Endodermal cell (in vitro differentiated cells): ENCODE measurements around the gene CDH18. TPM values are rescaled to one million over a fixed set of nuclear protein-coding genes. Genes with fewer than 3 reads are reported as not detected.

Source experiments
- DNase-seq: peaks from one replicate; pipeline ENCODE4 v3.0.0-alpha.2; 2017
- H3K27ac ChIP-seq: 2 replicates; pipeline ENCODE4 v1.5.1; 2013; ENCODE audit warnings: mild to moderate bottlenecking, low read depth, low read length, moderate library complexity
- H3K27me3 ChIP-seq: 2 replicates; pipeline ENCODE4 v1.6.1; 2013; ENCODE audit warnings: mild to moderate bottlenecking, low read length, moderate library complexity; ENCODE audit not compliant: insufficient read depth, control insufficient read depth, poor library complexity, severe bottlenecking
- H3K36me3 ChIP-seq: 2 replicates; pipeline ENCODE4 v1.7.0; 2013; ENCODE audit warnings: mild to moderate bottlenecking, low read length, moderate library complexity; ENCODE audit not compliant: control insufficient read depth, insufficient read depth
- H3K4me1 ChIP-seq: one replicate; pipeline ENCODE4 v1.7.0; 2013; ENCODE audit warnings: low read length; ENCODE audit not compliant: control insufficient read depth, insufficient read depth
- H3K4me3 ChIP-seq: 2 replicates; pipeline ENCODE4 v1.5.1; 2013; ENCODE audit warnings: mild to moderate bottlenecking, low read length, moderate library complexity
- H3K9ac ChIP-seq: 2 replicates; pipeline ENCODE4 v1.6.1; 2013; ENCODE audit warnings: mild to moderate bottlenecking, low read length, moderate library complexity; ENCODE audit not compliant: poor library complexity, severe bottlenecking; ENCODE audit errors: extremely low read depth
- H3K9me3 ChIP-seq: 2 replicates; pipeline ENCODE4 v1.6.1; 2013; ENCODE audit warnings: mild to moderate bottlenecking, low read length, moderate library complexity; ENCODE audit not compliant: control insufficient read depth
- H3K27ac Mint-ChIP-seq: 2 replicates; pipeline ENCODE4 v1.8.0; 2020; ENCODE audit warnings: mixed read lengths
- H3K27me3 Mint-ChIP-seq: 2 replicates; pipeline ENCODE4 v1.8.0; 2021; ENCODE audit warnings: mild to moderate bottlenecking, mixed read lengths; ENCODE audit not compliant: insufficient read depth
- H3K36me3 Mint-ChIP-seq: 2 replicates; pipeline ENCODE4 v1.8.0; 2020; ENCODE audit warnings: low read depth, mixed read lengths
- H3K4me1 Mint-ChIP-seq: 2 replicates; pipeline ENCODE4 v1.8.0; 2020; ENCODE audit warnings: mixed read lengths
- H3K4me3 Mint-ChIP-seq: 2 replicates; pipeline ENCODE4 v1.8.0; 2020; ENCODE audit warnings: mild to moderate bottlenecking, moderate library complexity, mixed read lengths
- H3K9me3 Mint-ChIP-seq: 2 replicates; pipeline ENCODE4 v1.8.0; 2020; ENCODE audit warnings: mild to moderate bottlenecking, mixed read lengths
- WGBS, 2 experiments: methylation state at CpG; one replicate each; pipeline versions ENCODE4 v1.1.5 to v1.1.7; 2013; ENCODE audit warnings: missing lambda C conversion rate in 2 of 2, mixed read lengths in 1 of 2; ENCODE audit not compliant: insufficient coverage in 1 of 2, insufficient read length in 1 of 2; 5-methylcytosine and 5-hydroxymethylcytosine counted together
- total RNA-seq, 2 donors: library from RNA; stranded (reverse); fragmentation: NEBNext Ultra II Directional in 1 of 2; extraction: Animal tissue kit (Norgen Biotek cat#: 25700) in 1 of 2; gene quantifications; 2 replicates in 1 of 2; 3 replicates in 1 of 2; pipeline ENCODE4 v1.2.1, GENCODE V29; 2021
- TF ChIP-seq, protein P1 (sequence below): fragments of 200-600 bp; sonication (generic); conservative IDR thresholded peaks from 2 replicates; pipeline ENCODE4 v1.5.0; 2021; ENCODE audit warnings: antibody characterized with exemption, mild to moderate bottlenecking

The CDH18 gene
- total RNA-seq, 2 donors from 2014 or later, result 0.22 TPM; not detected in 1

DNA sequence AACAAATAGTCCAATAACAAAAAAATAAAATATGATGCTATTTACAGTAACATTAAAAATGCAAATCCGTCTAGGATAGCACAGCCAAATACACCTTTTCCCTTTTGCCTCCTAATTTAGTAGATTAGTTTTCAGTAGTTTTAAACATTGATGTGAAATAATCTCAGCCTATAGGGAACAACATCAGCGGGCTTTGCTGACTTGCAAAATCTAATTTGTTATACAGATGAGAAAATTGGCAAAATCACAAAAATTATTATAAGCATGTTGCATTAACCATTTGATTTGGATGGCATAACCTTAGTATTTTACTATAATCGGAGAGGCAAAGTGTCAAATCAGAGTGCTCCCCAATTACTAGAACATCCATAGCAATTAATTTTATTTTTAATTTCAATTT, 563.5 kb downstream of the CDH18 start:
- peaks cover 2% of the 10 kb centered on the region for H3K4me1 Mint-ChIP-seq
- WGBS, 2 experiments, result 89 to 100% methylated on average over 1 to 3 of the region's 3 CpGs
- Histone ChIP-seq H3K9me3 (no peaks in the 10 kb centered on the region), H3K4me1 (no peaks in the 10 kb centered on the region), H3K4me3 (no peak overlapping the region), H3K36me3 (no peaks in the 10 kb centered on the region), H3K27me3 (no peaks in the 10 kb centered on the region), H3K9ac (no peak overlapping the region), H3K27ac (no peak overlapping the region)
- H3K27ac Mint-ChIP-seq, result no peak overlapping the region
- TF ChIP-seq, protein P1, sequence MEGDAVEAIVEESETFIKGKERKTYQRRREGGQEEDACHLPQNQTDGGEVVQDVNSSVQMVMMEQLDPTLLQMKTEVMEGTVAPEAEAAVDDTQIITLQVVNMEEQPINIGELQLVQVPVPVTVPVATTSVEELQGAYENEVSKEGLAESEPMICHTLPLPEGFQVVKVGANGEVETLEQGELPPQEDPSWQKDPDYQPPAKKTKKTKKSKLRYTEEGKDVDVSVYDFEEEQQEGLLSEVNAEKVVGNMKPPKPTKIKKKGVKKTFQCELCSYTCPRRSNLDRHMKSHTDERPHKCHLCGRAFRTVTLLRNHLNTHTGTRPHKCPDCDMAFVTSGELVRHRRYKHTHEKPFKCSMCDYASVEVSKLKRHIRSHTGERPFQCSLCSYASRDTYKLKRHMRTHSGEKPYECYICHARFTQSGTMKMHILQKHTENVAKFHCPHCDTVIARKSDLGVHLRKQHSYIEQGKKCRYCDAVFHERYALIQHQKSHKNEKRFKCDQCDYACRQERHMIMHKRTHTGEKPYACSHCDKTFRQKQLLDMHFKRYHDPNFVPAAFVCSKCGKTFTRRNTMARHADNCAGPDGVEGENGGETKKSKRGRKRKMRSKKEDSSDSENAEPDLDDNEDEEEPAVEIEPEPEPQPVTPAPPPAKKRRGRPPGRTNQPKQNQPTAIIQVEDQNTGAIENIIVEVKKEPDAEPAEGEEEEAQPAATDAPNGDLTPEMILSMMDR, result no peak
- no peak for DNase-seq
- H3K27me3 Mint-ChIP-seq, result no peaks in the 10 kb centered on the region
- H3K9me3 Mint-ChIP-seq, result no peaks in the 10 kb centered on the region
- no peaks in the 10 kb centered on the region for H3K36me3 Mint-ChIP-seq
- H3K4me3 Mint-ChIP-seq, result no peak overlapping the region
